Neuron (in vitro differentiated cells): ENCODE measurements around the gene ZFHX2.
"Not testable (repeated sequence)": the region's sequence is repeated elsewhere in the genome, so short reads cannot be mapped to it uniquely, and the experiment has no call there.

ENCODE experiments used
- H2AFZ ChIP-seq: one replicate; pipeline ENCODE4 v1.6.1; 2013; ENCODE audit warnings: low read depth, mild to moderate bottlenecking, inconsistent platforms, low read length, moderate library complexity
- H3K27me3 ChIP-seq: one replicate; pipeline ENCODE4 v1.6.1; 2013; ENCODE audit warnings: low read length; ENCODE audit not compliant: insufficient read depth
- H3K36me3 ChIP-seq: one replicate; pipeline ENCODE4 v1.6.1; 2013; ENCODE audit warnings: low read length; ENCODE audit not compliant: insufficient read depth
- H3K4me1 ChIP-seq: one replicate; pipeline ENCODE4 v1.6.1; 2013; ENCODE audit warnings: low read length; ENCODE audit not compliant: insufficient read depth
- H3K4me3 ChIP-seq: 2 replicates; pipeline ENCODE4 v1.5.1; 2013; ENCODE audit warnings: mild to moderate bottlenecking, low read length, moderate library complexity
- H3K9me3 ChIP-seq: one replicate; pipeline ENCODE4 v1.6.1; 2013; ENCODE audit warnings: low read length

The ZFHX2 gene

DNA sequence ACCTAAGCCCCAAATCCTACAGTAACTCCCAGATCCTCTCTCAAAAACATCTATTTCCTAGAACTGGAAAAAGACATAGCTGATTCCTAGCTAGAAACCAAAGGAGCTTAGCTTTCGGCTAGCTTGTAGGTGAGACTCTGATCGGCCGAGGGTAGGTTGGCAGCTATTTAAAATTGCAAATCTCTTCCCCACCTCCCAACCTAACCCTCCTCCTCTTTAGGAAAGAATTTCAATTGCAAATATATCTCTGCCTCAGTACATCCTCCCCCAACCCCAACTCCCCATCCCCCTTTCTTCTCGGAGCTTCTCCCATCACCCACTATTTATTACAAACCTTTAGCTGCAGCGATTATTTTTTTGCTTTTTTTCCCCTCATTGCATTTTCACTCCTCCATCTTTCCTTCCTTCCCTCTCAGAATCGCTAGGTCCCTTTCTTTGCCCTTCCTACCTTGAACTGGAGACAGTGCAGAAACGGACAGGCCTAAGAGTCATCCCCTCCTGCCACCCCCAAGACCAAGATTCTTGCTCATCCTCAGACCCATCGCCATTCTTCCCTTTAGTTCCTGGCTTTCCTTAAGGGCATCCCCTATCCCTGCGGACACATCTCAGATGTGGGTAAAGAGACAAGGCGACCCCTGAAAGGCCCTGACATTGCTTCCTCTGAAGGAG, 13.4 kb downstream of the ZFHX2 start:
- peaks cover 3% of the 10 kb centered on the region for H3K4me1 ChIP-seq
- H3K9me3 ChIP-seq, result no peaks in the 10 kb centered on the region
- H3K36me3 ChIP-seq, result peaks cover 7% of the 10 kb centered on the region
- no peak overlapping the region for H2AFZ ChIP-seq
- no peak overlapping the region for H3K4me3 ChIP-seq
- no peaks in the 10 kb centered on the region for H3K27me3 ChIP-seq

- peaks cover 8% of the 10 kb centered on the region for H3K36me3 ChIP-seq
- no peaks in the 10 kb centered on the region for H3K9me3 ChIP-seq
- H3K4me3 ChIP-seq, result no peak overlapping the region
- no peak overlapping the region for H2AFZ ChIP-seq
- H3K27me3 ChIP-seq, result no peaks in the 10 kb centered on the region
- peaks cover 3% of the 10 kb centered on the region for H3K4me1 ChIP-seq
Measured at GRCh38 chr14:23537351-23538049, 14.1 kb downstream of the ZFHX2 start.

- H3K9me3 ChIP-seq, H3K4me3 ChIP-seq, H2AFZ ChIP-seq, H3K27me3 ChIP-seq, H3K4me1 ChIP-seq: not testable (repeated sequence)
- H3K36me3 ChIP-seq, result peaks cover 11% of the 10 kb centered on the region
Measured at GRCh38 chr14:23536906-23537305, 14.7 kb downstream of the ZFHX2 start.

GRCh38 chr14:23536494-23536893, 15.1 kb downstream of the ZFHX2 start:
- Histone ChIP-seq H2AFZ (no peak overlapping the region), H3K4me3 (no peak overlapping the region)

DNA sequence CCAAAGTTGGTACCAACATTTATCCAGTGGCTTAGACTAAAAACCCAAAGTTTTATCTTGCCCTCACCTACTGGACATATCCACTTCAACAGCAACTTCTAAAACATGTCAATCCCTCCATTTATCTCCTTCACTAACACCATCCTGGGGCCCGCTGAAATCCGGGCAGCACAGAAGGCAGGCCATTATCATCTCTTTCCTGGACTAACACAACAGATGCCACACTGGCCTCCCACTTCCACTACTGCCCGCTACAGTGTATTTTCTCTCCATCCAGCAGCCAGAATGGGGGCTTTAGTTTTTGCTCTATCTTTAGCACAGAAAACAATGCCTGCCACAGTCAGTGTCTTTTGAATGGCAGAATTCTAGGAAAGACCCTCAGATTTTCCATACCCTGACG, 15.6 kb downstream of the ZFHX2 start:
- H3K9me3 ChIP-seq, result no peaks in the 10 kb centered on the region
- peaks cover 3% of the 10 kb centered on the region for H3K4me1 ChIP-seq
- H3K27me3 ChIP-seq, result no peaks in the 10 kb centered on the region
- H3K4me3 ChIP-seq, result no peak overlapping the region
- no peak overlapping the region for H2AFZ ChIP-seq
- peaks cover 11% of the 10 kb centered on the region for H3K36me3 ChIP-seq

More at GRCh38 chr14:23536494-23536893, 15.1 kb downstream of the ZFHX2 start:
- Histone ChIP-seq H3K27me3 (no peaks in the 10 kb centered on the region), H3K36me3 (peaks cover 11% of the 10 kb centered on the region), H3K4me1 (peaks cover 3% of the 10 kb centered on the region), H3K9me3 (no peaks in the 10 kb centered on the region)

DNA sequence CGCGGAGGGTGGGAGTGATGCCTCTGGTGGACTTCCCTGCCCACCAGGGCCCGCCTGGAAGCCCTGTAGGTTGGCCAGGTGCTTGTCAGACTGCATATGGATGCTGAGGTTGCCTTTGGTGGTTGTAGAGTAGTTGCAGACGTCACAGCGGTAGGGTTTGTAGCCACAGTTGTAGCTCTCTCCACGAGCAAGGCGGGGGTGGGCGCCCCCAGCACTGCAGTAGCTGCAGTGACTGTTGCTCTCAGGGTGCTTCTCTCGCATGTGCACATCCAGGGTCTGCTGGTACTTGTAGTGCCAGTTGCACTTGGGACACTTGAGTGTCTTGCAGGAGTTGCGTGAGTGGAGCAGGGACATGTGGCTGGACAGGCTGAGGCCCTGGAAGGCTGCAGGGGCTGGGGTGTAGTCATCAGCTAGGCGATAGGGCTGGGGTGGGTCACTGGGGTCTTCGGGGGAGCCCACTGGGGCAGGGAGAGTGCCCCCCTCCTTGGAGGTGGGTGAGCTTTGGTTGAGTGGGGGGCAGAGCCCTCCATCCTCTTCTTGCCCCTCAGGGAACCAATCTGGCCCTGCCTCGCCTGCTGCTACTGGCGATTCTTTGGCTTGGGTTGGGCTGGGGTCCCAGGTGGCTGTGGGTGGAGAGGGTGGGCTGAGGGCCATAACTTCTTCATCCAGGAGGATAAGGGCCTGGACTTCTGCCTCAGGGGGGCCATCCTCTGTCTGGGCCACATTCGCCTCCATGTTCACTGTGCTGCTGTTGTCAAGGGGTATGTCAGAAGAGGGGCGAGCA, 17.7 kb downstream of the ZFHX2 start:
- Histone ChIP-seq H3K9me3 (no peaks in the 10 kb centered on the region), H2AFZ (no peak overlapping the region), H3K27me3 (no peaks in the 10 kb centered on the region), H3K4me1 (no peaks in the 10 kb centered on the region), H3K36me3 (peaks cover 11% of the 10 kb centered on the region), H3K4me3 (no peak overlapping the region)

DNA sequence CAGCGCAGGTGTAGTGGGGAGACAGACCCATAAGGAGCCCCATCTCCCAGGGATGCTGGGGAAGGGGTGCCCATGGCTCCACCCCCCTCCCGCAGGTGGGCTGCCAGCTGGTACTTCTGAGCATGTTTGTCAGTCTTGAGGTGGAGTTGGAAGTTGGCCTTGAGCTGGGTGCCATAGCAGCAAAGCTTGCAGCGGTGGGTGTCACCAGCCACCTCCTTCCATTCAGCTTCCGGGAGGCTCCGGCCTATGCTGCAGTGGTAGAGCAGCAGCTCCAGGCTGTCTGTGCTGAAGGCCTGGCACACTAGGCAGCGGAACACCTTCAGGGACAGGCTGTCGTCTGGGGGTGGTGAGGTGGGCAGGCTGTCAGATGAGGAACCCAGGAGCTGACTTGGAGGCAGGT, 18.9 kb downstream of the ZFHX2 start:
- Histone ChIP-seq H3K27me3 (no peaks in the 10 kb centered on the region), H3K4me1 (no peaks in the 10 kb centered on the region), H3K36me3 (peaks cover 11% of the 10 kb centered on the region), H2AFZ (no peak overlapping the region), H3K9me3 (no peaks in the 10 kb centered on the region), H3K4me3 (no peak overlapping the region)

DNA sequence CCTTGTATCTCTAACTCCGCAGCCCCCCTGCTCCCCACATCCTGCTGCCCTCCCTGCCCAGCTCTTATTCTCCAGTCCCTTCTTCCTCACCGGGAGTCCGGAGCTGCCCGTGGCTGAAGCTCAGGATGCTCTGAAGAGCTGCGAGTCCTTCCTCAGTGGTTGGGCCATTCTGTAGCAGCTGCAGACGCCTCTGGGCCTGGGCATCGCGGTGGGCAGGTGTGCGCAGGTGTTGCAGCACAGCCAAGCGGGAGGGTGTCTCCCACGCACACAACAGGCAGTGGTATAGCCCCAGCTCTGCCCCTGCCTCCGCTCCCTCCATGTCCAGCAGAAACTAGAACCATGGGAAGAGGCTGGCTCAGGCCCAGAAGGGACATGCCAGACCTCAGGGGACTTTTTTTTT, 20.2 kb downstream of the ZFHX2 start:
- Histone ChIP-seq H3K9me3 (no peaks in the 10 kb centered on the region), H3K4me3 (no peak overlapping the region), H3K27me3 (no peaks in the 10 kb centered on the region), H2AFZ (no peak overlapping the region), H3K4me1 (no peaks in the 10 kb centered on the region), H3K36me3 (peaks cover 18% of the 10 kb centered on the region)

DNA sequence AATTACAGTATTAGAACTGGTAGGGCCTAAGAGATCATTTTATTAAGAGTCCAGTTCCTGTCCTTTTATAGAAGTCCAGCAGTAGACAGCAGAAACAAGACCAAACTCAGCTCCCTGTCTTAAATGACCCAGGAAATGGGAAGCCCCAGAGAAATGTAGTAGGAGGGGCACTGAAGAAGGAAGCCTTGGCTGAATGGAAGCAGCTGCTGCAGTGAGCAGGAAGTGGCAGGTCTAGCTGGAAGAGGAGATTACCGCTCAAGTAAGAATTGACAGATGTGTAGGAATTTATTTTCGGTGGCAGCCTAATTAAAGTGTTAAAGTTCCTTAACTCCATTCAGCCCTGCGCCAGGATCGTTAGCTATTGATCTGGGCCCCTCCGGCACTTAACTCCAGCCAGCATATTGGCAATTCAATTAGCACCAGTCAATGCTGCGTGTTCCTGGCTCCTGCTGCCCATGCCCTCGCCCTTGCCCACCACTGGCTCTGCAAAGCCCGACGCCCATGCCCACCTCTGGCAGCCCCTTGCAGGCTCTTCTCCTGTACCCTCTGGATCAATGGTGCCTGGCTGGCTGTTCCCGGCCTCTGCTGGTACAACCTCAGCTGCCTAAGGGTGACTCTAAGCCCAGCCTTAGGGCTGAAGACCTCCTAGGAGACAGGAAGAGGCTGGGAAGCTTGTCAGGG, 21.1 kb downstream of the ZFHX2 start:
- Histone ChIP-seq H3K27me3 (no peaks in the 10 kb centered on the region), H3K36me3 (peaks cover 25% of the 10 kb centered on the region)

DNA sequence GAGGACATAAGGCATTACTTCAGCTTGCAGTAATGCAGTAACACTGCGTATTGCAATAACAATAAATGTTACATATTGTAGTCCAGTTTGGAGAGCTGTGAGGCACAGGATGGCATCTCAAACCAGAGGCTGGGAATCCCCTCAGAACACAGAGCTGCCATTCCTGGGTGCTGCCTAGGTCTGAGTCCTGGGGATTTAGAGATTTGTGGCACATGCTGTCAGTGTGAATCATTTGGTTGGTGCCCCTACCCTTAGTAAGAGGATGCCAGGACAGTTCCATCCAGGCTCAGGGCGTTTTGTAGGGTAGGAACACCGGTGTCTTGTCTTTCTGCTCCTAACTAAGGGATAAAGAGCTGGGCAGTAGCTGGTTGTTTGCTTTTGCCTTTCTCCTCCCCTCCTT, 22.5 kb downstream of the ZFHX2 start:
- no peaks in the 10 kb centered on the region for H3K9me3 ChIP-seq
- no peaks in the 10 kb centered on the region for H3K27me3 ChIP-seq
- H2AFZ ChIP-seq, result no peak overlapping the region
- peaks cover 24% of the 10 kb centered on the region for H3K36me3 ChIP-seq
- no peak overlapping the region for H3K4me3 ChIP-seq
- H3K4me1 ChIP-seq, result no peaks in the 10 kb centered on the region

More for the DNA sequence above, 21.1 kb downstream of the ZFHX2 start:
- Histone ChIP-seq H3K9me3 (no peaks in the 10 kb centered on the region), H3K4me1 (no peaks in the 10 kb centered on the region), H3K4me3 (no peak overlapping the region), H2AFZ (no peak overlapping the region)

- Histone ChIP-seq H3K9me3 (no peaks in the 10 kb centered on the region), H3K4me3 (no peak overlapping the region), H3K36me3 (peaks cover 22% of the 10 kb centered on the region), H2AFZ (no peak overlapping the region), H3K27me3 (no peaks in the 10 kb centered on the region), H3K4me1 (no peaks in the 10 kb centered on the region)
Measured at GRCh38 chr14:23528555-23528954, 23.0 kb downstream of the ZFHX2 start.

DNA sequence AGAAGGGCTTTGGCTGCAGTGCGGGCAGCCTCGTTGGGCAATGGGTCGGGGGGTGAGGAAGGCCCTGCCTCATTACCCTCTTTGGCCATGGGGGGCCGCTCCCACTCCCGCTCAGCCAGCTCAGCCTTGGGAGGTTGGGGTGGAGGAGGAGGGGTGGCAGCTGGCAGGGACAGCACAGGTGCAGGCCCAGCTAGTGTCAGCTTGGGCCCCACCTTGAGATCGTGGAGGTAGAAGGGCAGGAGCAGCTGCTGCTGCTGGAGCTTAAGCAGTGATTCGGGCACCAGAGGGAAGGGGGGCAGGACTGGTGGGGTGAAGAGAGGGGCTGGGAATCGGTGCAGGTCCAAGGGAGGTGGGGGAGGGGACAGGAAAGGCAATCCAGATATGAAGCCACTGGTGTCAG, 26.0 kb downstream of the ZFHX2 start:
- no peak overlapping the region for H3K4me3 ChIP-seq
- no peaks in the 10 kb centered on the region for H3K27me3 ChIP-seq
- H3K4me1 ChIP-seq, result no peaks in the 10 kb centered on the region
- H3K36me3 ChIP-seq, result peaks cover 18% of the 10 kb centered on the region
- no peaks in the 10 kb centered on the region for H3K9me3 ChIP-seq
- no peak overlapping the region for H2AFZ ChIP-seq

DNA sequence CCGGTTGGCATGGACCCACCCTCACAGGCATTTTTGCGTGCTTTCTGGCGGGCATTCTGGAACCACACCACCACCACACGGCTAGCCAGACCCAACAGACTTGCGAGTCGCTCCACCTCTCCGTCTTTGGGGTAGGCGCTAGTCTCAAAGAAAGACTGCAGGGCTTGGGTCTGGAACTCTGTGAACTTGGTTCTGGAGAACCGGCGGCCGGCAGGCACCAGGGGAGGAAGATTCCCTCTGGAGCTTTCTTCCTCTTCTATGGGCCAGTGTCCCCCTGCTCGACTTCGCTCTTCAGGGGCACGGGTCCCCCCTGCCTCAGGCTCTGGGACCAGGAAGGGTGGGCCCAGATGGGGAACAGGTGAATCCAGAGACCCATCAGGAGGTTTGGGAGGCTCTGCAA, 26.6 kb downstream of the ZFHX2 start:
- Histone ChIP-seq H3K9me3 (no peaks in the 10 kb centered on the region), H3K27me3 (no peaks in the 10 kb centered on the region), H3K36me3 (peaks cover 18% of the 10 kb centered on the region), H2AFZ (no peak overlapping the region), H3K4me1 (no peaks in the 10 kb centered on the region), H3K4me3 (no peak overlapping the region)
